SU-DHL-6 (cell line): ENCODE results near the gene PHF24.

Experiments used
- EZH2phosphoT487 ChIP-seq: fragments of 200-600 bp; sonication (generic), shearing (Covaris generic); conservative IDR thresholded peaks from 2 replicates; pipeline ENCODE4 v1.6.1; 2018; ENCODE audit warnings: mild to moderate bottlenecking, antibody characterized with exemption, low read length, moderate library complexity, mixed read lengths
- TF ChIP-seq, protein P1 (sequence below): fragments of 200-600 bp; sonication (generic); IDR thresholded peaks from one replicate; pipeline ENCODE4 v1.5.1; 2017; ENCODE audit warnings: antibody characterized with exemption, mild to moderate bottlenecking, low read length, moderate library complexity; ENCODE audit not compliant: insufficient read depth, poor library complexity, severe bottlenecking

DNA sequence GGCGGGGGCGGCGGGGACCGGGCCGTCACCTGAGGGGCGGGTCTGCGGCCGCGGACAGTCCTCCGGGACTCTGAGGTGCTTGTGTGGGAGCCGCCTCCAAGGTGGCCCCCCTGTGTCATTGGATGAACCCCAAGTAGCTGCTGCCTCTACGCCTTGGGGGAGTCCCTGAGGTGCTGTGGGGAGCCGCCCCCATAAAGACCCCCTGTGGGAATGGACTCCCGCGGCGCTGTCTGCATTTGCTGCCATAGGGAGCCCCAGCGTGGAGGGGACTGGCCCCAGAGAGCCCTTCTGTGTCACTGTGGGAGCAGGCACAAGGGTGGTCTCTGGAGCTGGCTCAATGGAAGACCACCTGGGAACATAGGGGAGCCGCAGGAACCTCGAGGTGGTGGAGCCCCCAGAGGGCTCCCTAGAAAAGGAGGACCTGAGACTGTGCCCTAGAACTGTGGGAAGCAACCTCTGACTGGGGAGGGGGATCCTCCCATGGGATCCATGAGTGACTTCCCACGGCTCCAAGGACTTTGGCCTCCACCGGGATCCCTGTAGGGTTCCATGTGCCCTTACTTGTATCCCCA is 412 bp downstream of the PHF24 start:
- TF ChIP-seq, protein P1, sequence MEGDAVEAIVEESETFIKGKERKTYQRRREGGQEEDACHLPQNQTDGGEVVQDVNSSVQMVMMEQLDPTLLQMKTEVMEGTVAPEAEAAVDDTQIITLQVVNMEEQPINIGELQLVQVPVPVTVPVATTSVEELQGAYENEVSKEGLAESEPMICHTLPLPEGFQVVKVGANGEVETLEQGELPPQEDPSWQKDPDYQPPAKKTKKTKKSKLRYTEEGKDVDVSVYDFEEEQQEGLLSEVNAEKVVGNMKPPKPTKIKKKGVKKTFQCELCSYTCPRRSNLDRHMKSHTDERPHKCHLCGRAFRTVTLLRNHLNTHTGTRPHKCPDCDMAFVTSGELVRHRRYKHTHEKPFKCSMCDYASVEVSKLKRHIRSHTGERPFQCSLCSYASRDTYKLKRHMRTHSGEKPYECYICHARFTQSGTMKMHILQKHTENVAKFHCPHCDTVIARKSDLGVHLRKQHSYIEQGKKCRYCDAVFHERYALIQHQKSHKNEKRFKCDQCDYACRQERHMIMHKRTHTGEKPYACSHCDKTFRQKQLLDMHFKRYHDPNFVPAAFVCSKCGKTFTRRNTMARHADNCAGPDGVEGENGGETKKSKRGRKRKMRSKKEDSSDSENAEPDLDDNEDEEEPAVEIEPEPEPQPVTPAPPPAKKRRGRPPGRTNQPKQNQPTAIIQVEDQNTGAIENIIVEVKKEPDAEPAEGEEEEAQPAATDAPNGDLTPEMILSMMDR = no peak
- TF ChIP-seq EZH2phosphoT487 = no peak
